ENCODE data around the gene ADCK2.
A peak's percentile ranks its signal among the peaks of the same experiment; 100 is the strongest.
"Not testable (repeated sequence)": the region's sequence is repeated elsewhere in the genome, so short reads cannot be mapped to it uniquely, and the experiment has no call there.

Gene ADCK2

GRCh38 chr7:140675726-140676125, 3.0 kb downstream of the ADCK2 start:
- DNase-seq = no peak

- DNase-seq = no peak
Observed at GRCh38 chr7:140676306-140676705, 3.6 kb downstream of the ADCK2 start.

DNA sequence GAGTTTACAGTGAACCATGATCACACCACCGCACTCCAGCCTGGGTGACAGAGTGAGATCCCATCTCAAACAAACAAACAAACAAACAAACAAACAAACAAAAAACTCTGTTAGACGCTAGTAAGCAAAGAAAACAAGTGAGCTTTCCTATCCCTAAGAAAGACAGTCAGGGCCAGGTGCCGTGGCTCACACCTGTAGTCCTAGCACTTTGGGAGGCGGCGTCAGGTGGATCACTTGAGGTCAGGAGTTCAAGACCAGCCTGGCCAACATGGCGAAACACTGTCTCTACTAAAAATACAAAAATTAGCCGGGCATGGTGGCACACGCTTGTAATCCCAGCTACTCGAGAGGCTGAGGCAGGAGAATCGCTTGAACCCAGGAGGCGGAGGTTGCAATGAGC, 4.2 kb downstream of the ADCK2 start:
- DNase-seq = not testable (repeated sequence)

GRCh38 chr7:140677496-140677895, 4.8 kb downstream of the ADCK2 start:
- DNase-seq = no peak

DNA sequence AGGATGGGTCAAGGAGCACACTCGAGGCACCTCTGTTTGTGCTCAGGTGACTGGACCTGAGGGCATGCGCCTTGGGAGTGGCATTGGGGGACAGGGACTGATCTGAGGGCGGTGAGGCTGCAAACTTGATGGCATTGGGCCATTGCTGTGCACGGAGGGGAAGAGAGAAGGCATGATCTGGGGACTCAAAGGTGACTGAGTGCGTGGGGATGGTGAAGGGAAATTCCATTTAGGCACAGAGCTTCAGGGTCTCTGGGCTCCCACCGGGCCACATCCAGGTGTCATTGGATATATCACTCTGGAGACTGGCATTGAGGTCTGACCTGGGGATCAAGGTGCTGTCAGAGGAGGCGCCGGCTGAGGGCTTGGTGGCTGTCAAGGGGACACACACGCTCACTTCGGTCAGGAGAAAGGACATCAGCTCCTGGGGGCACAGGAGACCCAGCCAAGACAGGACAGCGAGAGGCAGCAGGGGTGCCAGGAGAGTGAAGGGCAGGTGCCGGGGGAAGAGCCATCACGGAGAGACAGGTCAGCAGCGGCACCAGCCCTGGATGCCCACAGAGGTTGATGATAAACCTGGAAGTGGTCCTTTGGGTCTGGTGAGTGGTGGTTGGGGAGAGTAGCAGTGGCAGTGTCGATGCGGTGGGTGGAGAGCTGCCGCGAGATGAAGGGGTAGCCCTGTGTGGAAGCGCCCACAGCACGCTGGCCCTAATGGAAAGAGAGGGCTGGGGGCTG, 5.5 kb downstream of the ADCK2 start:
- DNase-seq = no peak

- DNase-seq = no peak
Observed at GRCh38 chr7:140678816-140679130, 6.0 kb downstream of the ADCK2 start.

- no peak for DNase-seq
Observed at GRCh38 chr7:140679186-140679585, 6.4 kb downstream of the ADCK2 start.

GRCh38 chr7:140680886-140681285, 8.1 kb downstream of the ADCK2 start:
- no peak for DNase-seq

DNA sequence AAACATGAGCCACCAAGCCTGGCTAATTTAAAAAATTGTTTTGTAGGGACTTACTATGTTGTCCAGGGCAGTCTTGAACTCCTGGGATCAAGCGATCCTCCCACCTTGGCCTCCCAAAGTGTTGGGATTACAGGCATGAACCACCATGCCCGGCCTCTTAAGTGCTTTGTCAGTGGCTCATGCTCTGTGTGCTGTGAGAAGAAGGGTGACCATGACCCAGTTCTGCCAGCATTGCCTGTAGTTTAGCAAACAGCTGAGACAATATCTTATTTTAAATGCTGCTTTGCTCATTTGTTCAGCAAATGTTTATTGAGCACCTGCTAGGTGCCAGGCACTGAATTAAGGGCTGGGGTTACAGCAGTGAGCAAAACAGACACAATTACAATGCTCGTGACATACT, 9.0 kb downstream of the ADCK2 start:
- no peak for DNase-seq

GRCh38 chr7:140683657-140684056, 10.9 kb downstream of the ADCK2 start:
- no peak for DNase-seq

- DNase-seq = no peak
Observed at GRCh38 chr7:140684066-140684950, 11.6 kb downstream of the ADCK2 start.

DNA sequence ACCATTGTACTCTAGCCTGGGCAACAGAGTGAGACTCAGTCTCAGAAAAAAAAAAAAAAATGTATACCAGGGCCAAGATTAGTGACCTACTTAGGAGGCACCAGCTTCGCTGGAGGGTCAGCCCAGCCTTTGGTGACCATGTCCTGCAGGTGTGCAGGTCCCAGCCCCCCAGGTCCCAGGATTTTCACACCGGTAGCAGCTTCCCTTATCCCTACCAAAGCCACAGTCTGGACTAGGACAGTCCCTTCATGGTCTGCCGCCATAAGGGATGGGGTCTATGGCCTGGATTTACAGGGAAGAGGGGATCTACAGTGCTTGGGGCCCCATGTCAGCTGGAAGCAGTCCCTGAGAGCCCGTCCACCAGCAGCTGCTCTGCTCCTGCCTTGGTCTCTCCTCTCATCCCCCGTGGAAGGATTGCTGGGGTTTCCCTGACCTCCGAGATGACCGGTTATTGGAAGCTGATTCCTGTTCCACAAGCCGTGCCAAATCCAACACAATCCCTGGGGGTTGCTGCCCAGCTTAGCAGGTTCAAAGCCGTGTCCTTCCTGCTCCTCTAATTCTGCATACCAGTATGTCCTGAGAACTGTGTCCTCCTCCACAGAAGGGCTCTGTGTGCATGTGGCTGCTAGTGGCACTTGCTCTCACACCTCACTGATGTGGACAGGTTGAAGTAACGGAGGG, 12.8 kb downstream of the ADCK2 start:
- no peak for DNase-seq

DNA sequence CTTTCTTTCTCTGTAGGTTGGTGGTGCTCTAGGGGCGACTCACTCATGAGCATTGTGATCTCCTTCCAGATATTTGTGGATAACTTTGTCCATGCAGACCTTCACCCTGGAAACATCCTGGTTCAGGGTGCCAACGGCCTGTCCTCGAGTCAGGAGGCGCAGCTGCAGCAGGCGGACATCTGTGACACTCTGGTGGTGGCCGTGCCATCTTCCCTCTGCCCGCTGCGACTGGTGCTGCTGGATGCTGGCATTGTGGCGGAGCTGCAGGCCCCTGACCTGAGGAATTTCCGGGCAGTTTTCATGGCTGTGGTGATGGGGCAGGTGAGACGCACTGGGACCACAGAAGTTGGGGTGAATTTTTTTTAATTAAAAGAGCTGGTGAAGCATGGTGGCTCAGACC, 14.2 kb downstream of the ADCK2 start:
- DNase-seq = no peak

- DNase-seq = no peak
Observed at GRCh38 chr7:140688341-140688740, 15.6 kb downstream of the ADCK2 start.

DNA sequence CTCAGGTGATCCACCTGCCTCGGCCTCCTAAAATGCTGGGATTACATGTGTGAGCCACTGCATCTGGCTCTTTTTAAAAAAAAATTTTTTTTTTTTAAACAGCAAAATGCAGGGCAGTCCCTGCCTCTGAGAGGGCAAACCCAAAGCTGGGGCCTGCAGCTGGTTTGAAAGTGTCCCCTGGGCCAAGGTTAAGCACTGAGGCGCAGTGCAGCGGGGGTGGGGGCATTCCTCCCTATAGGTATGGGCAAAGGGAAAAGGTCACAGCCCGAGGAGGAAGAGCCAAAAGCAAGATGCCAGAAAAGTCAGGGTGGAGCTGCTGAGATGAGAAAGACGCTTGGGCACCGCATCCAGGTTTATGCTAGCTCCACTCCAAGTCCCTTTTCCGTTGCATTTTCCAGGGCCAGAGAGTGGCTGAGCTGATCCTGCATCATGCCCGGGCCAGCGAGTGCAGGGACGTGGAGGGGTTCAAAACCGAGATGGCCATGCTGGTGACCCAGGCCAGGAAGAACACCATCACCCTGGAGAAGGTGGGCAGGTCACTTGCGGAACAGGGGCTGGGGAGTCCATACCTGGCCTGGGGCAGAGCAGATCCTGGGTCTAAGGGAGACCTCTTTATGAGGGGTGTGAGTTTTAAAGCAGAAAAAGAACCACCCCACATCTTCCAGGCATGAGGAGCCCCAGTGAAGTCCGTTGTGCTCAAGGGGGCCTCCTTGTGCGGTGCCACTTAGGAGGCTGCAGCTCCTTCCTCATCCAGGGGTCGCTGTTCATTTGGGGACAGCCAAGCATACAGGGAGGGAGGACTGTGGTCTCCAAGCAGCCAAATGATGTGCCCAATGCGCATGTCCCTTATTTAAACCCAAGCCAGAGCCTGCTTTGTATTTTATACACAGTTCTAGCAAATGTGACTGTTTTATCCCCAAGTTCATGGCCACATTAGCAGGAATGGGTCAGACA, 16.7 kb downstream of the ADCK2 start:
- DNase-seq = no peak

DNA sequence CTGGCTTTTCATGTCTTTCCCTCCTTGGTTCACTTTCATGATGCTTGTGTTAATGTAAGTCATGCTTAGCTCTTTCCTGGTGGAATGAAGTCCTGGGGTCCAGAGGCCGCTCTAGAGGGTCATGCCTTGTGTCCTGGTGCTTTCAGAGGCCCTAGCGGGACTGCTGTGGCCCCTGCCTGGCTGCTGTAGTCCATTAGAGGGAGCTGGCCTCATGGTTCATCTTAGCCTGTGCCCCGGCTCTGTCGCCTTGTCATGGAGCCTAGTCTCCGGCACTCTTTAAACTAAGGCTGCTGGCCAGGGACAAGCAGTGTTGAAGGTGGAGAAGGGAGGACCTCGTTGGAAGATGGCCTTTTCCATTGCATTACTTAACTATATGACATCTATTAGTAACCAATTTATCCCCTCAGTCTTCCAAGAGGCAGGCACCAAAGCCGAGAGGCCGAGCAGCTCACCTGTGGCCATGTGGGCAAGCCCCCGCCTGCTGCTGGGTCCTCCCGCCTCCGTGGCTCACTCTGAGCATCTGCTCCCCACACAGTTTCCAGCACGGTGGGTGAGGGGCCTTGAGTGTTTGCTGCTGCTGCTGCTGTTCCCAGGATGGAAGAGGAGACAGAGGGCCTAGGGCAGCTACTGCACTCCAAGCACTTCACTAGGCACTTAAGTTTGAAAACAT, 18.8 kb downstream of the ADCK2 start:
- DNase-seq = no peak

- not testable (repeated sequence) for DNase-seq
Observed at GRCh38 chr7:140693849-140694248, 21.1 kb downstream of the ADCK2 start.

GRCh38 chr7:140694592-140694991, 21.8 kb downstream of the ADCK2 start:
- no peak for DNase-seq

- no peak for DNase-seq
Observed at GRCh38 chr7:140695381-140695780, 22.6 kb downstream of the ADCK2 start.

DNA sequence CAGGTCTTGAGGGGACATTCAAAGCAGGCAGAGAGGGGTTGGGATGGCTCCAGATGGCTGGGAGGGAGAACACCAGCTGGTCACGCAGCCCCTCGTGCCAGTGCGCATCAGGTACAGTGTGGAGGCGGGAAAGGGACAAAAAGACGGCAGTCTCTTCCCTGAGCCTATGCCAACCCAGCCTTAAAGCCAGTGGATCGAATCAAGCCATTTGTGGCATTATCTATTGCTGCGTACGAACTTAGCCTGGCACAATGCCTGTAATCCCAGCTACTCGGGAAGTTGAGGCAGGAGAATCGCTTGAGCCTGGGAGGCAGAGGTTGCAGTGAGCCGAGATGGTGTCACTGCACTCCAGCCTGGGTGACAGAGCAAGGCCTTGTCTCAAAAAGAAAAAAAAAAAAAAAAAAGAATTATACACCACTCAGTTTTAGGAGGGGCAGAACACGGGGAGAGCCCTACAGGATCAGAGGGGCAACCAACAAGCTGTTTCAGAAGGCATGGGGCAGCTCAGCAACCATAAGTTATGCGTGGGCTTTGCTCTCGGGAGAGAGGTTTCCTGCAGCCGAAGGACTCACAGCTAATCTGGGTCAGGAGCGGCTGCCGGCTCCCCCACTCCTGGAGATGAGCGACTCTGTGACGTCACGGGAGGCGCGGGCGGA, 23.4 kb downstream of the ADCK2 start:
- DNase-seq = no peak

GRCh38 chr7:140696680-140697446, 24.1 kb downstream of the ADCK2 start, which contains the start of gene NDUFB2:
Gene NDUFB2, plus strand, starts transcription at chr7:140696708. Its CDS starts 37 bp downstream, at chr7:140696745.
- peak; percentile 89 to 91 for DNase-seq

Measured in NCI-H1930 (cell line).